HG02943 (cell line): ENCODE measurements around the gene GEMIN4.

Source experiments
- ATAC-seq: cut with Tn5 transposase; IDR thresholded peaks from one replicate; pipeline ENCODE4 v1.9.1; 2021; ENCODE audit warnings: mild to moderate bottlenecking, low read depth, moderate library complexity; ENCODE audit not compliant: unreplicated experiment

GEMIN4 gene

GRCh38 chr17:745406-745805 is 6.7 kb downstream of the GEMIN4 start:
- no peak for ATAC-seq

DNA sequence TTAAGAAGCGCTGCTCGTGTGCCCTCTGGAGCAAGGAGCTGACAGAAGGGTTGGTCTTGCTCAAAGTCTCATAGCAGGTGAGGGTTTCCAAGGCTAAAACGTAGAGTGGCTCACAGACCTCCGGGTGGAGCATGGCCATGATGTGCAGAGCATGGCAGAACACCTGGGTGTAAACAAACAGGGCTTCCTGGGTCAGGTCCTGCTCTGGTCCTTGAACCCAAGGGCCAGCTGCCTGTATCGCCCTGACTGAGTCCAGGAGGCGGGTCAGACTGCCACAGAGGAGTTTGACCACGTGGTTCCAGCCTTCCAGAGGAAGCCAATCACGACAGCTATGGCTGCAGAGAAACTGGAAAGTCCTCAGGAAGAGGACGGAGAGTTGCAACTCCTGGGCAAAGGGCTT is 7.1 kb downstream of the GEMIN4 start:
- no peak for ATAC-seq

- no peak for ATAC-seq
These were observed 8.9 kb downstream of the GEMIN4 start for GRCh38 chr17:743139-743538.

DNA sequence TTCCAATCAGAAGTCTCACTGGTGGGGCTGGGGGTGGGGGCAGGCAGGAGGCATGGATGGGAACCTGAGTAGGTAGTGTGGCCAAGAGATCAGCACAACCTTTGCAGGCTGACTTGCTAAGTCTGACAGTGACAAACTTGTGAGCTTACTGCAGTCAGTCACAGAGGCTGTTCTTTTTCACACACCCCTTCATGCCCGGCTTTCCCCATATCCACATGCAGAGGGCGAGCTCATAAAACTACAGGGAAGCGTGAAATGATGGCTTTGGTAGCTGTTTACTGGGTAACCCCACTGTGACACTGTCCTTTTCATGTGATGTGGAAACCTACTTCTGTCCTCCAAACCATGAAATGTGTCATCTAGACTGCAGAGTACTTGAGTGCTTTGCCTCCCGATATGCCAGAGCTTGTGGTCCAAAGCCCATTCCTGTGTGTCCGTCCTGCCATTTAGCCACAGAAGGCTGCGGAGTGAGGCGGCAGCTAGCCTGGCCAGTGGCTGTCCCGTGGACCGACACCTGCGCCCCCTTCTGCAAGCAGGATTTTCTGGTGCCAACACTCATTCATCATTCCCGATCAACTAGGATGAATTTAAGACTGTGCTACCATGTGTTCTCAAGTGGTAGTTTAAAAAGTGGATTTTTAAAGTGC is 9.8 kb downstream of the GEMIN4 start:
- no peak for ATAC-seq

DNA sequence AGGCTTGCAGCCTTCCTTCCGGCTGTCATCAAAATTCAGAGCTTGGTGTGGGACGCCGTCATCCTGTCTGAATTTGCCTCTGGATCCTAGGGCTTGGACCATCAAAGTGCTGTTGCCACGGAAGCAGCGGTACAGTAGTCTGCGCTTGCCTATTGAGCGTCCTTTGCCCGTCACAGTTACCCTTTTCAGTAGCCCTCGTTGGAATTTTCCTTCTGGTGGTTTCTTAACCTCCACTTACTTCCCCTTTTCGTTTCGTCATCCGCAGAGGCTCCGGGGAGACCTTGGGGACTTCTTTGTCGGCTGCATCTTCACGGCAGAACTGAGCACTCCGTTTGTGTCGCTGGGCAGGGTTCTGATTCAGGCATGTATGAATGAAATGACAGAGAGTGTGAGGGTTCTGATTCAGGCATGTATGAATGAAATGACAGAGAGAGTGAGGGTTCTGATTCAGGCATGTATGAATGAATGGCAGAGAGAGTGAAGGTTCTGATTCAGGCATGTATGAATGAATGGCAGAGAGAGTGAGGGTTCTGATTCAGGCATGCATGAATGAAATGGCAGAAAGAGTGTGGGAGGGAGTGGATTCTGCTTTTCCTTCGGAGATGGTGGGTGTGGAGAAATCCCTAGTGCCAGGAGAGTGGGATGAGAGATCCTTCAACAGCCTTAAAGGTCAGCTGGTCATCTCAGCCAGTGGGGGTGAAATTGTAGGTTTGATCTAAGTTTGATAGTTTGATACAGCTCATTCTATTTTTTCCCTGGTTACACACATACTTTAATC is 11.6 kb downstream of the GEMIN4 start:
- peak; percentile 61 for ATAC-seq

DNA sequence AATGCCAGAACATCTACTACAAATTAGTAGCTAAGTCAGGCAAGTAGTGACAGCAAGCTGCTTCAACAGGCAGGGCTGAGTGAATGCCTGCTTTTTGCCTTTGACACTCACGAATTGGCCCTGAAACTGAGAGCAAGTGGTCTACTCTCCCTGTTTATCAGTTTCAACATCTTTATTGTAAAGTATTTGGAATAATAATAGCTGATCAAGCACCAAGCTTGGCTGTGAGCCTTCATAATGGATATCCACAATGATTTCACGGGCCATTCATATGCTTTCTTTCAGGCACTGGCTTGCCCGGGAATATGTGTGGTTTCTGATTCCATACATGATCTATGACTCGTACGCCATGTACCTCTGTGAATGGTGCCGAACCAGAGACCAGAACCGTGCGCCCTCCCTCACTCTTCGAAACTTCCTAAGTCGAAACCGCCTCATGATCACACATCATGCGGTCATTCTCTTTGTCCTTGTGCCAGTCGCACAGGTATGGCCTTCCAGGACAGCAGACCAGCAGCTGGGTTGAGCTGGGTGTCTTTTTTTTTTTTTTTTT is 14.4 kb downstream of the GEMIN4 start:
- ATAC-seq, result no peak

- ATAC-seq, result no peak
These were observed 18.3 kb downstream of the GEMIN4 start for GRCh38 chr17:733743-734142.

DNA sequence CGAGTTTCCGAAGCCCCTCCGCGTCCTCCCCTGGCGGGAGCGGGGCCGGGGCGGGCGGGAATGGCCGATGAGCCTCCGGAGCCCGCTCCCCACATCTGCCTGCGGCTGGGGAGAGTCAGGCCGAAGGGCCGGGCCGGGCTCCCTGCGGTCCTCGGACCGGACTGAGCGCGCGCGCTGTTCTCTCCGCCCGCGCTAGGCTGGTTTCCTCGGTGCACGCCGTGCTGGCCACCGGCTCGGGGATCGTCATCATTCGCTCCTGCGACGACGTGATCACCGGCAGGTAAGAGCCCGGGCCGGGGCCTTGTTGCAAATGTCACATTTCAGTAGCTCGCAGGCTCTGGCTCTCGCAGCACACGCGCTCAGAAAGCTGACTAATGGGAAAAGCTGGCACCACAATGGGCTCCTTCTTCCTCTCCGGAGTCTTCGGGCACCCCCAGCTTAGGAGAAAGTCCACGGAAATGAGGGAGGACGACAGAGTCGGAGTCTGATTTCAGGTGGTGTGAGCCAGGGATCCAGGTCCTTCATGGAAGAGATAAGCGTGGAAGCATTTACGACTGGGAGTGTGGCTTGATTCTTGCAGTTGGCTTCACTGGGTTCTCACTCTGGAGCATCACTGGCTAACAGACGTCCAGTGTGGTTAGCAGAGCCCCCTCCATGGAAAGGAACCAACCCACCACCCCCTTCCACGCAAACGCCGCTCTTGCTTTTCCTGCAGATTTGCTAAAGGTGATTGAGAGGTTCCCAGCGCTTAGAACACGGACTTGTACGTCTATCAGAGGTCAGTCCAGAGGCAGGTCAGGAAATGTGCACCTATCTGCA is 19.0 kb downstream of the GEMIN4 start:
- no peak for ATAC-seq

GRCh38 chr17:732067-732901 is 19.8 kb downstream of the GEMIN4 start, which contains the start of gene TLCD3A:
TLCD3A (plus strand) TSS chr17:732596; CDS start chr17:732648, 52 bp downstream.
- ATAC-seq, result no peak

- ATAC-seq, result no peak
These were observed 20.4 kb downstream of the GEMIN4 start for GRCh38 chr17:731644-732066.

DNA sequence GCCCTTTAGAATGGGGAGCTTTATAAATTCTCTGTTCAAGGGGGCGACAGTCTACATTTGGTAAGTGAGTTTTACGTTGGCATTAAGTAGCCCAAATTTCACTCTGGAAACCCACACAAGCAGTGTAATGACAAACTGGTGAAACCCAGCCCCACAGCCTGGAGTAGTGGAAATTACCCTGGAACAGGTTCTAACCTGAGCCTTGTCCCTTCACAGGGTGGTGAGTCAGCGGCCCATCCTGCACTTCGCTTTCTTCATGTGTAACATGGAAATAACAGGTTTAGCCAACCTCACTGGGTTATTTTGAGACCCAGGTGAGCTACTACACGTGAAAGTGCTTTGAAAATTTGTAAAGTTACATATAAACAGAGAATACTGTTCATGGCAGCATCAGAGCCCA is 23.2 kb downstream of the GEMIN4 start:
- ATAC-seq, result no peak

GRCh38 chr17:726271-726919 is 25.7 kb downstream of the GEMIN4 start:
- no peak for ATAC-seq

GRCh38 chr17:725746-726145 is 26.3 kb downstream of the GEMIN4 start:
- ATAC-seq, result no peak

DNA sequence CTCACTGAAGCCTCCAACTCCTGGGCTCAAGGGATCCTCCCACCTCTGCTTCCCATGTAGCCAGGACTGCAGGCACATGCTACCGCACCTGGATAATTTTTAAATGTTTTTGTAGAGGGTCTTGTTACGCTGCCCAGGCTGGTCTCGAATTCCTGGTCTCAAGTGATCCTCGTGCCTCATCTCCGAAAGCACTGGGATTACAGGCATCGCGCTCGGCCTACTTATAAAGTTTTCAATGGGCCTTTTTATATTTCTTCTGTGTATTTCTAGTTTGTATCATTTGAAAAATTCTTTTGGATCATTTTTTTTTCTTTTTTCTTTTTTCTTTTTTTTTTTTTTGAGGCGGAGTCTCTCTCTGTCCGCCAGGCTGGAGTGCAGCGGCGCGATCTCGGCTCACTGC is 27.0 kb downstream of the GEMIN4 start:
- no peak for ATAC-seq

- ATAC-seq, result no peak
These were observed 30.5 kb downstream of the GEMIN4 start for GRCh38 chr17:721540-721937.

- ATAC-seq, result no peak
These were observed 31.1 kb downstream of the GEMIN4 start for GRCh38 chr17:720706-721539.

GRCh38 chr17:718075-718474 is 34.0 kb downstream of the GEMIN4 start:
- ATAC-seq, result no peak

DNA sequence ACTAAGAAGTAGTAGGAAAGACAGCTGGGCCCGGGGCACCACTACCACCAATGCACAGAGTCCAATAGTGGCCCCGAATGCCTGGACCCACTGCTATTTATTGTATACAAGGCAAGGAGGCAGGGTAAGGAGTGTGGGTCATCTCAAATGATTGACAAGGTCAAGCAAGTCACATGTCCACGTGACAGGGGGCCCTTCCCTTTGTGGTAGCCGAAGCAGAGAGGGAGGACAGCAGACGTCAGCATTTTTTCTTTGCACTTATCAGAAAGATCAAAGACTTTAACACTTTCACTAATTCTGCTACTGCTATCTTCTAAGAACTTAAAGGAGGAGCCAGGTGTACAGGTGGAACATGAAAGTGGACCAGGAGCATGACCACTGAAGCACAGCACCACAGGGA is 43.9 kb downstream of the GEMIN4 start:
- no peak for ATAC-seq

DNA sequence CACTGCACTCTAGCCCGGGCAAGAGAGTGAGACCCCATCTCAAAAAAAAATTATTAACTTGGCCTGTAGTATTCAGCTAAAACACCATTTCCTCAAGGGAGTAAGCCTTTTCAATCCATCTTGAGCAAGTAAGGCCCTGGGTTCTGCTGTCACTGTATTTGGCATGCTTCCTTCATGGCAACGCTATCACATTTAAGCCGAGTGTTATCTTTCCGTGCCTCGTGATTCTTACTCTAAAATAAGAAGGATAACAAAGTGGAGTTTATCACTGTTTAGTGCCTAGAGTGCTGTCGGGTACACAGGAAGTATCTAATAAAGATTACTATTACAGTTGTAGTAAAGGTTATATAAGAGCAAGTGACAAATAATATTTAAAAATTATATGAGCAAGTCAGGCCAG is 46.2 kb downstream of the GEMIN4 start:
- ATAC-seq, result no peak
